ENCODE data around the gene TOMT.

Gene TOMT

DNA sequence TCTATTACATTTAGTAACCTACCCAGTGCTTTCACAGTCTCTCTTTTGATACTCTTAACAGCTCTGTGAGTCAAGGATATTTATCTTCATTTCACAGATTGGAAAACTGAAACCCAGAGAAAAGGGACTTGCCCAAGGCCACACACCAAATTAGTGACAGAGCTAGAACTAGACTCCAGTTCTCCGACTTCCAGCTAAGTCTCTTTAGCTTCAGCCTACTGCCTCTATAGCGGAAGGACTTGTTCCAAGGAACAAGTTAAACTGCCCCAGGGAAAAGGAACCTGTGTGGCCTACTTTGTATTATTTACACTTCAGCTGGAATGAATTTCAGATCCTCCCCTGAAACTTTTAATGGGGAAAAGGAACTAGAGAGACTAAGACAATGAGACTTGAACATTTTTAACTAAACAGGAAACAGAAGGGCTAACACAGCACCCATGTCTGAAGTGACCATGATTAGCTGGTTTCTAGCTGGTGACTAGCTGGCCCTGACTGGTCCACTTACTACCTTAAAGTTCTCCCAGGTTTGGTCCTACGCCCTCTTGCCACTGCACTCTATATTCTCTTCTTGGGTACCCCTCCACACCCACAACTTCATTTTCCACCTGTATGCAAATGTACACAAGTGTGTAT is 23.8 kb upstream of the TOMT start:
- peak overlapping the region; percentile 77 to 95 (median 77) for H3K4me3 Mint-ChIP-seq
- H3K36me3 Mint-ChIP-seq (ENCODE audit: low read depth): peaks cover 4% of the 10 kb centered on the region
- H3K9me3 Mint-ChIP-seq: no peaks in the 10 kb centered on the region
- H3K27ac Mint-ChIP-seq: peak overlapping the region; percentile 88 to 95 (median 93)
- H3K4me1 Mint-ChIP-seq: peaks cover 33% of the 10 kb centered on the region
- TF ChIP-seq, protein P1, sequence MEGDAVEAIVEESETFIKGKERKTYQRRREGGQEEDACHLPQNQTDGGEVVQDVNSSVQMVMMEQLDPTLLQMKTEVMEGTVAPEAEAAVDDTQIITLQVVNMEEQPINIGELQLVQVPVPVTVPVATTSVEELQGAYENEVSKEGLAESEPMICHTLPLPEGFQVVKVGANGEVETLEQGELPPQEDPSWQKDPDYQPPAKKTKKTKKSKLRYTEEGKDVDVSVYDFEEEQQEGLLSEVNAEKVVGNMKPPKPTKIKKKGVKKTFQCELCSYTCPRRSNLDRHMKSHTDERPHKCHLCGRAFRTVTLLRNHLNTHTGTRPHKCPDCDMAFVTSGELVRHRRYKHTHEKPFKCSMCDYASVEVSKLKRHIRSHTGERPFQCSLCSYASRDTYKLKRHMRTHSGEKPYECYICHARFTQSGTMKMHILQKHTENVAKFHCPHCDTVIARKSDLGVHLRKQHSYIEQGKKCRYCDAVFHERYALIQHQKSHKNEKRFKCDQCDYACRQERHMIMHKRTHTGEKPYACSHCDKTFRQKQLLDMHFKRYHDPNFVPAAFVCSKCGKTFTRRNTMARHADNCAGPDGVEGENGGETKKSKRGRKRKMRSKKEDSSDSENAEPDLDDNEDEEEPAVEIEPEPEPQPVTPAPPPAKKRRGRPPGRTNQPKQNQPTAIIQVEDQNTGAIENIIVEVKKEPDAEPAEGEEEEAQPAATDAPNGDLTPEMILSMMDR (IDR thresholded peaks at IDR 0.05; ENCODE audit: unreplicated experiment in 3 of 3): no peak
- H3K27me3 Mint-ChIP-seq (ENCODE audit: low read depth): no peaks in the 10 kb centered on the region

DNA sequence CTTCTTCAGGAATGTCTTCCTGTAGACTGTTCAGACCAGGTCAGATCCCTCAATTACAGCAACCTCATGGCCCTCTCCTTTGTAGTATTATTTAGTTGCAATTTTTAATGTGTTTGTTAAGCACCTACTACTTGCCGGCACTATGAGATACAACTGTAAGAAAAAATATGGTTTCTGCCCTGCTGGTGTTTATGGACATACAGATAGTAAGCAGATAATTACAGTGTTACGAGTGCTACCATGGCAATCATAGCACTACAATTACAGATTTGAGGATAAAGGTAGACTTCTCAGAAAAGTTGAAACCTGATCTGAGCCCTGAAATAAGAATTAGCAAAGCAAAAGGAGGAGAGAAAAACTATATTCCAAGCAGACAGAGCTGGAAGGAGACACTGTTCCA is 22.3 kb upstream of the TOMT start:
- Mint-ChIP-seq H3K4me1 (peaks cover 27% of the 10 kb centered on the region), H3K4me3 (peak overlapping the region in 2 of 3 experiments; percentile 27 to 36), H3K36me3 (ENCODE audit: low read depth) (peaks cover 9% of the 10 kb centered on the region), H3K27ac (peak overlapping the region in 2 of 3 experiments; percentile 23 to 31), H3K9me3 (no peaks in the 10 kb centered on the region), H3K27me3 (ENCODE audit: low read depth) (no peaks in the 10 kb centered on the region)
- TF ChIP-seq, protein P1 (IDR thresholded peaks at IDR 0.05; ENCODE audit: unreplicated experiment in 3 of 3): no peak

DNA sequence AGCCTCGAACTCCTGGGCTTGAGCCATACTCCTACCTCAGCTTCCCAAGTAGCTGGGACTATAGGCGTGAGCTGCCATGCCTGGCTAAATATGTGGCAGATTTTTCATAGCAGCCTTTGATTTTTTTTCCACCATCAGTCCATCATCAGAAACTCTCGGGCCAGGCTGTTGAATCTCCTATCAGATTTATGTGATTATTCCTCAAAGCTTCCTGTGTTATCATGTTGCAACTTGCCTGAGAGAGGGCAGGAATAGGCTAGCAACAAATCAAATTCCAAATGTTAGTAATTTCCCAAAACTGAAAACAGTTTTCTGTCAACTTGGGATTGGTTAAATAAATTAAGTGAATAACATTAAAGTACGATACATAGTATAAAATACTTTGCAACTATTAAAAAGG is 21.6 kb upstream of the TOMT start:
- Mint-ChIP-seq H3K27me3 (ENCODE audit: low read depth) (no peaks in the 10 kb centered on the region), H3K36me3 (ENCODE audit: low read depth) (peaks cover 9% of the 10 kb centered on the region), H3K9me3 (no peaks in the 10 kb centered on the region), H3K4me1 (peaks cover 21% of the 10 kb centered on the region), H3K27ac (no peak overlapping the region), H3K4me3 (no peak overlapping the region)
- TF ChIP-seq, protein P1 (IDR thresholded peaks at IDR 0.05; ENCODE audit: unreplicated experiment in 3 of 3): no peak

DNA sequence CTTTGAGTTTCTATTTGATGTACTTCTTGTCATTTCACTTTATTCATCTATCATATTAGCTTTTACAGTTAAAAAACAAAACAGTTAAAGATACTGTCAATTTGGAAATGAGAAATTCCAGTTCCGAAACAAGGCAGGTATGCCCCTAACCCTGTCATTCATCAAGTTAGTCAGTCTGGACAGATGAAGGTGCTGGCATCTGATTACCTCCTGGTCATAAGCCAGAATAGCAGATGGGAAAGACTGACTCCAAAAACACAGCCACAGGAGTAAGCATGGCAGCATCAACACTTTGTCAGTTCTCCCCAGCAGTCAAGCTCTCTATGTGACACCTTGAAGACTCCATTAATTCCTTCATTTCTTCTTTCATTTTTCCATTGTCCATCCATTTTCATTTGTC is 20.8 kb upstream of the TOMT start:
- no peak overlapping the region for H3K27ac Mint-ChIP-seq
- H3K4me1 Mint-ChIP-seq: peaks cover 21% of the 10 kb centered on the region
- no peaks in the 10 kb centered on the region for H3K27me3 Mint-ChIP-seq (ENCODE audit: low read depth)
- H3K9me3 Mint-ChIP-seq: no peaks in the 10 kb centered on the region
- no peak overlapping the region for H3K4me3 Mint-ChIP-seq
- H3K36me3 Mint-ChIP-seq (ENCODE audit: low read depth): peaks cover 11% of the 10 kb centered on the region
- TF ChIP-seq, protein P1 (IDR thresholded peaks at IDR 0.05; ENCODE audit: unreplicated experiment in 3 of 3): no peak

DNA sequence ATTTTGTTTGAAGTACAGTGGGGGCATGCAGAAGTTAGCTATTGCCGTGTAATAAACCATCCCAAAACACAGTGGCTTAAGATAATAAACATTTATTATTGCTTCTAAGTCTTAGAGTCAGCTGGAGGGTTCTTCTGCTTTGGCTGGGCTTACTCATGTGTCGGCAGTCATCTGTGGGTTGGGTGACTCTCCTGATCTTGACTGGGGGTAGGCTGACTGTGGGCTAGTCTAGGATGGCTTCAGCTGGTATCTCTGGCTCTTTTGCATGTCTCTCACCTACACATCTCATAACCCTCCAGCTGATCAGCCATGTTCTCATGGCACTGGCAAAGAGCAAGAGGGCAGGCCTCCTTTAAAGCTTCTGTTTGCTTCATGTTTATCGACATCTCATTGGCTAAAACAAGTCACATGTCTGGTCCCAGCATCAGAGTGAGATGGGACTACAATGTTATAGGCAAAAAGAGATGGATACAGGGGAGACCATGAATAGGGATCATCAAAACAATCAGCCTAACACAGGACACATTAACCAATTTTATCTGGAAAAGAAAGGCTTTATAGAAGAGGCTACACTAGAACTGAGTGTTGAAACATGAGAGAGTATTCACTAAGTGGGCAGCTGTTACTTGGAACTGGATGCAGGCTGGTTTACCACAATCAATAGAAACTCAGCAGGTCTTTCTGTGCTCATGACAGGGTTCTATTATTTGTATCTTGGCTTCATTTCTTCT is 19.9 kb upstream of the TOMT start:
- H3K4me1 Mint-ChIP-seq: peaks cover 17% of the 10 kb centered on the region

More for the DNA sequence above, 19.9 kb upstream of the TOMT start:
- Mint-ChIP-seq H3K27me3 (ENCODE audit: low read depth) (no peaks in the 10 kb centered on the region), H3K36me3 (ENCODE audit: low read depth) (peaks cover 12% of the 10 kb centered on the region), H3K4me3 (peak overlapping the region in 1 of 3 experiments; percentile 24), H3K27ac (peak overlapping the region in 2 of 3 experiments; percentile 52 to 64), H3K9me3 (no peaks in the 10 kb centered on the region)
- TF ChIP-seq, protein P1 (IDR thresholded peaks at IDR 0.05; ENCODE audit: unreplicated experiment in 3 of 3): no peak
